Chondrocyte (in vitro differentiated cells): ENCODE data around the gene TSHZ2. TPM values are rescaled to one million over a fixed set of nuclear protein-coding genes. Genes with fewer than 3 reads are reported as not detected.

Experiments
- DNase-seq: peaks from one replicate; pipeline ENCODE4 v3.0.0; 2021; ENCODE audit warnings: mixed read lengths, low spot score
- H3K27ac Mint-ChIP-seq: one replicate; pipeline ENCODE4 v1.8.0; 2021; ENCODE audit warnings: mild to moderate bottlenecking, moderate library complexity, mixed read lengths; ENCODE audit not compliant: unreplicated experiment
- H3K27me3 Mint-ChIP-seq: 2 replicates; pipeline ENCODE4 v1.8.0; 2021; ENCODE audit warnings: low read depth, mixed read lengths
- H3K36me3 Mint-ChIP-seq: 2 replicates; pipeline ENCODE4 v1.8.0; 2021; ENCODE audit warnings: low read depth, mixed read lengths
- H3K4me1 Mint-ChIP-seq: 2 replicates; pipeline ENCODE4 v1.8.0; 2021; ENCODE audit warnings: low read depth, mild to moderate bottlenecking, mixed read lengths
- H3K4me3 Mint-ChIP-seq: one replicate; pipeline ENCODE4 v1.8.0; 2021; ENCODE audit warnings: mild to moderate bottlenecking, moderate library complexity, mixed read lengths; ENCODE audit not compliant: unreplicated experiment
- H3K9me3 Mint-ChIP-seq: 2 replicates; pipeline ENCODE4 v1.8.0; 2021; ENCODE audit warnings: low read depth, mixed read lengths
- total RNA-seq: library from RNA; stranded (reverse); gene quantifications from 3 replicates; pipeline ENCODE4 v1.2.1, GENCODE V29; 2021
- TF ChIP-seq, protein P1 (sequence below): fragments of 200-600 bp; sonication (generic); IDR thresholded peaks from 2 replicates; pipeline ENCODE4 v1.5.0; 2021; ENCODE audit warnings: antibody characterized with exemption, mild to moderate bottlenecking, moderate library complexity

The TSHZ2 gene
- total RNA-seq, 1 donor from 2014 or later = 0.37 TPM

DNA sequence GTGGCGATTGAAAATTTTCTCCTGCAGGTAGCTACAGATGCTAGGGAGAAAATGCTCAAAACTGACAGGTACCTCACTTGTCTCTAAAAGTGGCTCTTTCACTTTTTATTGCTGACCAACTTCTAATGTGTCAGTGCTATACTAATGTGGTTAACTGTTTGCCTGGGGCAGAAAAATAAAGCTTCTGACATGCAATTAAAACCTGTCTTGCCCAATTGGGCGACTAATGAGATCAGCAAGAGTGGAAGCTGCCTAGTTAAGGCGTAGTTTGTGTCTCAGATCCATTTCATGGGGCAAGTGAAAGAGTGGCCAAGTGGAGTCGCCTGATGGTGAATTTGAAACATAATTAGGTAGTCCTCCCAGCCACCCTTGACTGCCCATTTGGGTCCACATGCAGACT is 193.3 kb downstream of the TSHZ2 start:
- Mint-ChIP-seq H3K27me3 (peaks cover 2% of the 10 kb centered on the region), H3K9me3 (no peaks in the 10 kb centered on the region), H3K4me1 (peaks cover 8% of the 10 kb centered on the region), H3K36me3 (no peaks in the 10 kb centered on the region), H3K27ac (no peak overlapping the region), H3K4me3 (no peak overlapping the region)
- TF ChIP-seq, protein P1, sequence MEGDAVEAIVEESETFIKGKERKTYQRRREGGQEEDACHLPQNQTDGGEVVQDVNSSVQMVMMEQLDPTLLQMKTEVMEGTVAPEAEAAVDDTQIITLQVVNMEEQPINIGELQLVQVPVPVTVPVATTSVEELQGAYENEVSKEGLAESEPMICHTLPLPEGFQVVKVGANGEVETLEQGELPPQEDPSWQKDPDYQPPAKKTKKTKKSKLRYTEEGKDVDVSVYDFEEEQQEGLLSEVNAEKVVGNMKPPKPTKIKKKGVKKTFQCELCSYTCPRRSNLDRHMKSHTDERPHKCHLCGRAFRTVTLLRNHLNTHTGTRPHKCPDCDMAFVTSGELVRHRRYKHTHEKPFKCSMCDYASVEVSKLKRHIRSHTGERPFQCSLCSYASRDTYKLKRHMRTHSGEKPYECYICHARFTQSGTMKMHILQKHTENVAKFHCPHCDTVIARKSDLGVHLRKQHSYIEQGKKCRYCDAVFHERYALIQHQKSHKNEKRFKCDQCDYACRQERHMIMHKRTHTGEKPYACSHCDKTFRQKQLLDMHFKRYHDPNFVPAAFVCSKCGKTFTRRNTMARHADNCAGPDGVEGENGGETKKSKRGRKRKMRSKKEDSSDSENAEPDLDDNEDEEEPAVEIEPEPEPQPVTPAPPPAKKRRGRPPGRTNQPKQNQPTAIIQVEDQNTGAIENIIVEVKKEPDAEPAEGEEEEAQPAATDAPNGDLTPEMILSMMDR = no peak
- no peak for DNase-seq

DNA sequence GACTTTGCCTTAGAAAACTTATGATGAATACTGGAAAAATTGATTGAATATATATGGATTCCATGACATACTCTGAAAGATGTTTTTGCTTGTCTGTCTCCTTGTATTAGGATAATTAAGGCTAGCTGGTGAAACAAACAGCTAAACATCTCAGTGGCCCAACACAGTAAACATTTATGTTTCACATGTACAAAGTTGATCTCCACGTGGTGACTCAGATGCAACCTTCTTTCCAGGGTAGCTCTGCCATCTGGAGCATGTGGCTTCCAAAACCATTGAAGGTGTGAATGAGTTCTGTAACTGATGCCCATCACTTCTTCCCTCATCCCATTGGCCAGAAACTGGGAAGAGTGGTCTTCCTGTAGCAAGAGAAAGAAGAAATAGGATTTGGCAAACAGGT is 196.3 kb downstream of the TSHZ2 start:
- H3K36me3 Mint-ChIP-seq = no peaks in the 10 kb centered on the region
- DNase-seq = no peak
- no peak overlapping the region for H3K4me3 Mint-ChIP-seq

DNA sequence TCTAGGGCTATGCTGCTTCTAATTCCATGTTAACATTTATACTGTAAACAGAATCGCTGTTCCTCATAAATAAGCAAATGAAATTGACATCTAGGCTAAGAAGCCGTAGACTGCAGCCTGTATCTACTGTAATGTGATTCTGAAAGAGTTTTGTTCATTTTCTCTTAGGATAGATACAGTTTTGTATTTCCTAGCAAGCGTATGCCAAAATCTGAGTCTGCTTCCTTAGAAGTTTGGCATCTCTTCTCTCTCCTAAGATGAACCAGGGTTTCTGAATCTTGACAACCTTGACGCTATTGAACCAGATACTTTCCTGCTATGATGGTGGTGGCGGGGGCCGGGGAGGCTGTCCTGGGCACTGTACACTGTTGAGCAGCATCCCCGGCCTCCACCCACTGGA is 198.0 kb downstream of the TSHZ2 start:
- DNase-seq = no peak
- Mint-ChIP-seq H3K36me3 (no peaks in the 10 kb centered on the region), H3K27me3 (peaks cover 8% of the 10 kb centered on the region), H3K4me1 (no peaks in the 10 kb centered on the region), H3K27ac (no peak overlapping the region), H3K9me3 (no peaks in the 10 kb centered on the region), H3K4me3 (no peak overlapping the region)
- TF ChIP-seq, protein P1 = no peak

More for the DNA sequence above, 196.3 kb downstream of the TSHZ2 start:
- Mint-ChIP-seq H3K27me3 (peaks cover 4% of the 10 kb centered on the region), H3K9me3 (no peaks in the 10 kb centered on the region), H3K27ac (no peak overlapping the region), H3K4me1 (no peaks in the 10 kb centered on the region)
- TF ChIP-seq, protein P1 = no peak

DNA sequence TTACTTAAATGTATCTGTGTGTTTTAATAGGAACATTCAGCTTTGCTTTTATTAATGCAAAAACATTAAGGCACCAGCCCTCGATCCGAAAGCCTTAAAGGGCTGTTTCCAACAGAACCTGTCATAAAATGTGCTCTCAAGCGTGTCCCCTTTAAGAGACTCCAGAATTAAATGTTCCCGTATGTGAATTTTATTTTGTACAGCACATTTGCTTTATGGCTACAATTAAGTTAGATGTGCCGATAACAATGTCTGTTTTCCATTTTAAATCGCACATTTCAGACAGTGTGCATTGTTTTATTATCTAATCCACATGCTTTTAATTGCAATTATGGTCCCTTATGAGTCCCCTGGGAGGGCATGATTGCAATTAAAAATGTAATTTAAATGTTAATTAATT is 198.9 kb downstream of the TSHZ2 start:
- peaks cover 11% of the 10 kb centered on the region for H3K27me3 Mint-ChIP-seq
- H3K36me3 Mint-ChIP-seq = no peaks in the 10 kb centered on the region
- no peaks in the 10 kb centered on the region for H3K4me1 Mint-ChIP-seq
- no peak overlapping the region for H3K4me3 Mint-ChIP-seq
- TF ChIP-seq, protein P1 = no peak
- DNase-seq = no peak
- no peak overlapping the region for H3K27ac Mint-ChIP-seq
- no peaks in the 10 kb centered on the region for H3K9me3 Mint-ChIP-seq

- Mint-ChIP-seq H3K4me3 (no peak overlapping the region), H3K36me3 (no peaks in the 10 kb centered on the region), H3K4me1 (no peaks in the 10 kb centered on the region), H3K27ac (no peak overlapping the region), H3K9me3 (no peaks in the 10 kb centered on the region), H3K27me3 (peaks cover 11% of the 10 kb centered on the region)
- TF ChIP-seq, protein P1 = no peak
- DNase-seq = no peak
These were observed 202.3 kb downstream of the TSHZ2 start for GRCh38 chr20:53174454-53174853.
